ENCODE measurements around the gene MAP1LC3B.

Gene MAP1LC3B

DNA sequence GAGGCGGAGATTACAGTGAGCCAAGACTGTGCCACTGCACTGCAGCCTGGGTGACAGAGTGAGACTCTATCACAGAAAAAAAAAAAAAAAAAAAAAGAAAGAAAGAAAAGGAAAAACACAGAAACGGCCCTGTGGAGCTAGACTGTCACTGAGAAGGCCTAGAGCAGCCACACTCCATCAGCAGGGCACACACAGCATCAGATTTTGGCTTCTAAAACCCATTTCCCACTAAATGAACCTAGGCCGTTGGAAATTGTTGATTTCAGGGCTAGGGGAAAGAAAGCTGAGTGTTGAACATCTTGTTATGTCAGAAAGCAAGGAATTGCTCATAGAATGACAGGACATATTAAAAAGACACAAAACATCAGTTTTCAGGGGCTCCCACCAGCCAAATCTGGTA lies 51.8 kb downstream of the MAP1LC3B start:
- Histone ChIP-seq H3K9me3 (ENCODE audit: severe bottlenecking) (no peaks in the 10 kb centered on the region), H3K4me3 (ENCODE audit: severe bottlenecking) (no peak overlapping the region), H3K4me1 (ENCODE audit: insufficient read depth, poor library complexity, severe bottlenecking) (no peaks in the 10 kb centered on the region), H3K27me3 (ENCODE audit: insufficient read depth, poor library complexity, severe bottlenecking) (no peaks in the 10 kb centered on the region), H3K36me3 (ENCODE audit: low read depth) (peaks cover 21% of the 10 kb centered on the region), H3K27ac (ENCODE audit: poor library complexity, severe bottlenecking) (no peak overlapping the region)
- ATAC-seq (ENCODE audit: low read depth) (no peak), DNase-seq (ENCODE audit: low spot score) (no peak)
- TF ChIP-seq, protein P1, sequence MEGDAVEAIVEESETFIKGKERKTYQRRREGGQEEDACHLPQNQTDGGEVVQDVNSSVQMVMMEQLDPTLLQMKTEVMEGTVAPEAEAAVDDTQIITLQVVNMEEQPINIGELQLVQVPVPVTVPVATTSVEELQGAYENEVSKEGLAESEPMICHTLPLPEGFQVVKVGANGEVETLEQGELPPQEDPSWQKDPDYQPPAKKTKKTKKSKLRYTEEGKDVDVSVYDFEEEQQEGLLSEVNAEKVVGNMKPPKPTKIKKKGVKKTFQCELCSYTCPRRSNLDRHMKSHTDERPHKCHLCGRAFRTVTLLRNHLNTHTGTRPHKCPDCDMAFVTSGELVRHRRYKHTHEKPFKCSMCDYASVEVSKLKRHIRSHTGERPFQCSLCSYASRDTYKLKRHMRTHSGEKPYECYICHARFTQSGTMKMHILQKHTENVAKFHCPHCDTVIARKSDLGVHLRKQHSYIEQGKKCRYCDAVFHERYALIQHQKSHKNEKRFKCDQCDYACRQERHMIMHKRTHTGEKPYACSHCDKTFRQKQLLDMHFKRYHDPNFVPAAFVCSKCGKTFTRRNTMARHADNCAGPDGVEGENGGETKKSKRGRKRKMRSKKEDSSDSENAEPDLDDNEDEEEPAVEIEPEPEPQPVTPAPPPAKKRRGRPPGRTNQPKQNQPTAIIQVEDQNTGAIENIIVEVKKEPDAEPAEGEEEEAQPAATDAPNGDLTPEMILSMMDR (IDR thresholded peaks at IDR 0.05; ENCODE audit: poor library complexity, severe bottlenecking) = no peak

DNA sequence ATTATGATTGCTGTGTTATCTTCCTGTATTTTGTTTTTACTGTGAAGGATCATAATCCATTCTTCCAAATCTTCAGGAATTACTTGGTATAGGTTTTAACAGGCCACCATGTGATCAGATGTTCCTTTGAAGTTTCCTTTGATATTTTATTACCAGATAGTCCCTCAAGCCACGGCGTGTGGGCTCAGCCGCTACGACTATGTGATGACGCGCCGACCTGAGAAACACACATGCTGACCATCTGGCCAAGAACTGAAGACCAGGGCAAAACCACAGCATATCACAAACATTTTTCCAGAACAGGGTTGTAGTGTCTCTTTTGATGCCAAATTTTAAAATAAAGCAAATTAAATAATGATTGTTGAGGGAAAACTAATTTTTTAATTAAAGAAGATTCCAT lies 53.4 kb downstream of the MAP1LC3B start:
- H3K36me3 ChIP-seq (ENCODE audit: low read depth) = peaks cover 21% of the 10 kb centered on the region
- no peaks in the 10 kb centered on the region for H3K27me3 ChIP-seq (ENCODE audit: insufficient read depth, poor library complexity, severe bottlenecking)
- TF ChIP-seq, protein P1 (IDR thresholded peaks at IDR 0.05; ENCODE audit: poor library complexity, severe bottlenecking) = no peak
- no peak overlapping the region for H3K4me3 ChIP-seq (ENCODE audit: severe bottlenecking)
- H3K4me1 ChIP-seq (ENCODE audit: insufficient read depth, poor library complexity, severe bottlenecking) = no peaks in the 10 kb centered on the region
- H3K9me3 ChIP-seq (ENCODE audit: severe bottlenecking) = no peaks in the 10 kb centered on the region
- H3K27ac ChIP-seq (ENCODE audit: poor library complexity, severe bottlenecking) = no peak overlapping the region
- ATAC-seq (ENCODE audit: low read depth) (no peak), DNase-seq (ENCODE audit: low spot score) (no peak)

DNA sequence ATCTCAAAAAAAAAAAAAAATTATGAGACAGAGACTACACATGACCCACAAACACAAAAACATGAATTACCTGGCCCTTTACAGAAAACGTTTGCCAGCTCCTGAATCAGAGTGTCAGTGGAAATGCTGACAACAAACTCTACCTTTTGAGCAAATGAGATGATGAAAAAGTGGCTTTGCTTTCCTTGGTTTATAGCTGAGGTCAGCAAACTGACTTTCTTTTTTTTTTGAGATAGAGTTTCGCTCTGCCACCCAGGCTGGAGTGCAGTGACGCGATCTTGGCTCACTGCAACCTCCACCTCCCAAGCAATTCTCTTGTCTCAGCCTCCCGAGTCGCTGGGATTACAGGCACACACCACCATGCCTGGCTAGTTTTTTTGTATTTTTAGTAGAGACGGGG lies 54.3 kb downstream of the MAP1LC3B start:
- Histone ChIP-seq H3K27ac (ENCODE audit: poor library complexity, severe bottlenecking) (no peak overlapping the region), H3K27me3 (ENCODE audit: insufficient read depth, poor library complexity, severe bottlenecking) (no peaks in the 10 kb centered on the region), H3K36me3 (ENCODE audit: low read depth) (peaks cover 24% of the 10 kb centered on the region), H3K4me3 (ENCODE audit: severe bottlenecking) (no peak overlapping the region), H3K4me1 (ENCODE audit: insufficient read depth, poor library complexity, severe bottlenecking) (no peaks in the 10 kb centered on the region), H3K9me3 (ENCODE audit: severe bottlenecking) (no peaks in the 10 kb centered on the region)
- ATAC-seq (ENCODE audit: low read depth) = no peak
- no peak for DNase-seq (ENCODE audit: low spot score)
- TF ChIP-seq, protein P1 (IDR thresholded peaks at IDR 0.05; ENCODE audit: poor library complexity, severe bottlenecking) = no peak

DNA sequence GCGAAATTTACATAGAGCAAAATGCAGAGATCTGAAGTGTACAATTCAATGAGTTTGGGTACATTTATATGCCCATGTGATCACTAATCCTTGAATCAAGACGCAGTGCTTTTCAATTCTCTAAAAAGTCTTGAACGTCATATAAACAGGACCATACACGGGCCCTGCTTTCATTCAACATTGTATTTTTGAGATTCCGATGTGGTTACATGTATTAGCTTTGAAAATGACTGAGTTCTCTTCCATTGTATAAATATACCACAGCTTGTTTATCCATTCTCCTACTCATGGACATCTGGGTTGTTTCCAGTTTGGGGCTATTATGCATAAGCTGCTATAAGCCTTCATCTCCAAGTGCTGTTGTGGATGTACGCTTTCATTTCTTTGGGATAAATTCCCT lies 55.2 kb downstream of the MAP1LC3B start:
- H3K9me3 ChIP-seq (ENCODE audit: severe bottlenecking) = no peaks in the 10 kb centered on the region
- no peak overlapping the region for H3K4me3 ChIP-seq (ENCODE audit: severe bottlenecking)
- peaks cover 28% of the 10 kb centered on the region for H3K36me3 ChIP-seq (ENCODE audit: low read depth)
- ATAC-seq (ENCODE audit: low read depth) = no peak
- H3K4me1 ChIP-seq (ENCODE audit: insufficient read depth, poor library complexity, severe bottlenecking) = no peaks in the 10 kb centered on the region
- TF ChIP-seq, protein P1 (IDR thresholded peaks at IDR 0.05; ENCODE audit: poor library complexity, severe bottlenecking) = no peak
- no peak for DNase-seq (ENCODE audit: low spot score)
- H3K27ac ChIP-seq (ENCODE audit: poor library complexity, severe bottlenecking) = no peak overlapping the region
- no peaks in the 10 kb centered on the region for H3K27me3 ChIP-seq (ENCODE audit: insufficient read depth, poor library complexity, severe bottlenecking)

DNA sequence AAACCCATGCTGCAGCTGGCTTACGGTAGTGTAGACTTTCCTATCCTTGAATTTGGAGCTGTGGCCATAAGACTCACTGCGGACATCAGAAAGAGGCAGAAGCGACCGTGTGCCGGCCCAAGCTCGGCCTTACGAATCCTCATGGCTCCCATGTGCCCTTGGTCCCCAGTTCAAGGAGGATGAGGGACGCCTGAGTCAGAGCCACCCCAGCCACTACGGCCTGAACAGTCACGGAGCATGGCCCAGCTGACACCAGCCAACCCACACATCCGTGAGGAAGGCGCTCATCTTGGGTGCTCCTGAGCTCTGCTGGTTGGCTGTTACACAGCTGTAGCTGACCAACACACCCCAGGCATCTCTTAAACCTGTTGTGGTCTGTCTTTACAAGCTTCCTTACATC lies 56.7 kb downstream of the MAP1LC3B start:
- H3K9me3 ChIP-seq (ENCODE audit: severe bottlenecking) = no peaks in the 10 kb centered on the region
- H3K4me1 ChIP-seq (ENCODE audit: insufficient read depth, poor library complexity, severe bottlenecking) = no peaks in the 10 kb centered on the region
- TF ChIP-seq, protein P1 (IDR thresholded peaks at IDR 0.05; ENCODE audit: poor library complexity, severe bottlenecking) = no peak
- no peak overlapping the region for H3K4me3 ChIP-seq (ENCODE audit: severe bottlenecking)
- DNase-seq (ENCODE audit: low spot score) (no peak), ATAC-seq (ENCODE audit: low read depth) (no peak)
- peaks cover 29% of the 10 kb centered on the region for H3K36me3 ChIP-seq (ENCODE audit: low read depth)
- H3K27ac ChIP-seq (ENCODE audit: poor library complexity, severe bottlenecking) = no peak overlapping the region
- no peaks in the 10 kb centered on the region for H3K27me3 ChIP-seq (ENCODE audit: insufficient read depth, poor library complexity, severe bottlenecking)
